Fibroblast of lung (primary cell): ENCODE data around the gene AGRN. TPM values are rescaled to one million over a fixed set of nuclear protein-coding genes. Genes with fewer than 3 reads are reported as not detected.

Experiments used
- DNase-seq, 2 donors: peaks; one replicate each; pipeline versions ENCODE4 v3.0.0 to v3.0.0-alpha.2; 2010; ENCODE audit warnings: low read depth in 2 of 2
- H2AFZ ChIP-seq: 2 replicates; pipeline ENCODE4 v1.5.1; 2012; ENCODE audit warnings: low read length, control low read depth, inconsistent platforms
- H3K27ac ChIP-seq: 2 replicates; pipeline ENCODE4 v1.5.1; 2011; ENCODE audit warnings: low read length, control low read depth; ENCODE audit not compliant: insufficient read depth
- H3K27me3 ChIP-seq: 2 replicates; pipeline ENCODE4 v1.5.1; 2011; ENCODE audit warnings: mild to moderate bottlenecking, low read length; ENCODE audit not compliant: control insufficient read depth, insufficient read depth
- H3K36me3 ChIP-seq: 2 replicates; pipeline ENCODE4 v1.5.1; 2011; ENCODE audit warnings: low read length; ENCODE audit not compliant: control insufficient read depth, insufficient read depth
- H3K4me1 ChIP-seq: 2 replicates; pipeline ENCODE4 v1.5.1; 2011; ENCODE audit warnings: low read length; ENCODE audit not compliant: control insufficient read depth, insufficient read depth; ENCODE audit errors: extremely low read depth
- H3K4me2 ChIP-seq: 2 replicates; pipeline ENCODE4 v1.5.1; 2011; ENCODE audit warnings: low read length, control low read depth; ENCODE audit not compliant: insufficient read depth; ENCODE audit errors: extremely low read depth
- H3K4me3 ChIP-seq, 4 experiments: fragments of 200-600 bp in 1 of 4; sonication (generic) in 1 of 4; replicated peaks in 1 of 4; 2 replicates each; pipeline ENCODE4 v1.5.1; 2011 to 2016; ENCODE audit warnings: low read length in 4 of 4, low read depth in 3 of 4, mild to moderate bottlenecking in 3 of 4, control low read depth in 2 of 4, inconsistent platforms in 1 of 4, mixed read lengths in 1 of 4; ENCODE audit not compliant: insufficient read depth in 1 of 4; ENCODE audit errors: control extremely low read depth in 1 of 4
- H3K79me2 ChIP-seq: 2 replicates; pipeline ENCODE4 v1.5.1; 2012; ENCODE audit warnings: mild to moderate bottlenecking, low read length, inconsistent platforms; ENCODE audit not compliant: control insufficient read depth, insufficient read depth
- H3K9ac ChIP-seq: 2 replicates; pipeline ENCODE4 v1.5.1; 2011; ENCODE audit warnings: mild to moderate bottlenecking, low read length, control low read depth; ENCODE audit not compliant: insufficient read depth
- H3K9me3 ChIP-seq: 2 replicates; pipeline ENCODE4 v1.5.1; 2012; ENCODE audit warnings: low read depth, low read length; ENCODE audit not compliant: control insufficient read depth, insufficient read depth
- H4K20me1 ChIP-seq: 2 replicates; pipeline ENCODE4 v1.5.1; 2011; ENCODE audit warnings: low read length; ENCODE audit not compliant: control insufficient read depth, insufficient read depth; ENCODE audit errors: extremely low read depth
- CTCF ChIP-seq, 2 donors: IDR thresholded peaks in 1 of 2; conservative IDR thresholded peaks in 1 of 2; 1 replicate in 1 of 2; 2 replicates in 1 of 2; pipeline ENCODE4 v1.5.1; 2011 to 2012; ENCODE audit warnings: low read length in 2 of 2, control low read depth in 1 of 2, inconsistent platforms in 1 of 2, low read depth in 1 of 2, mild to moderate bottlenecking in 1 of 2
- EZH2 ChIP-seq: IDR thresholded peaks from 2 replicates; pipeline ENCODE4 v1.5.1; 2012; ENCODE audit warnings: low read length, control low read depth, mild to moderate bottlenecking; ENCODE audit errors: missing control alignments
- polyA plus RNA-seq, 2 donors: library from polyadenylated mRNA; depleted of rRNA in 1 of 2; stranded (reverse) in 1 of 2; unstranded in 1 of 2; fragments of >200 nt; gene quantifications; 2 replicates each; pipeline ENCODE4 v1.2.1, GENCODE V29; 2011 to 2012; ENCODE audit warnings: missing spikeins in 1 of 2
- total RNA-seq: library from RNA; depleted of rRNA; stranded (reverse); fragments of >200 nt; gene quantifications from 2 replicates; pipeline ENCODE4 v1.2.1, GENCODE V29; 2014

The AGRN gene
- total and polyA plus RNA-seq, 2 donors (not counting 1 experiment from before 2014, with no cell fraction given) = 20.7 to 50.9 TPM

- Histone ChIP-seq H2AFZ (no peak overlapping the region), H3K4me2 (no peak overlapping the region), H3K27ac (no peak overlapping the region), H3K36me3 (no peaks in the 10 kb centered on the region), H3K4me1 (no peaks in the 10 kb centered on the region), H3K27me3 (no peaks in the 10 kb centered on the region), H3K9ac (no peak overlapping the region), H3K9me3 (no peaks in the 10 kb centered on the region), H3K79me2 (no peaks in the 10 kb centered on the region), H3K4me3 (no peak overlapping the region), H4K20me1 (no peaks in the 10 kb centered on the region)
- no peak for DNase-seq
- TF ChIP-seq EZH2 (no peak), CTCF (conservative IDR thresholded peaks at IDR 0.05 in 1 of 2, IDR thresholded peaks at IDR 0.05 in 1 of 2; ENCODE audit: low read depth in 1 of 2, low read length in 2 of 2) (no peak)
Measured at GRCh38 chr1:1098681-1099421, 78.9 kb downstream of the AGRN start.

GRCh38 chr1:1099506-1100183, 79.7 kb downstream of the AGRN start:
- Histone ChIP-seq H3K9ac (no peak overlapping the region), H2AFZ (no peak overlapping the region), H4K20me1 (no peaks in the 10 kb centered on the region), H3K4me3 (no peak overlapping the region), H3K36me3 (no peaks in the 10 kb centered on the region), H3K79me2 (no peaks in the 10 kb centered on the region), H3K4me1 (no peaks in the 10 kb centered on the region), H3K27ac (no peak overlapping the region), H3K9me3 (no peaks in the 10 kb centered on the region), H3K4me2 (no peak overlapping the region), H3K27me3 (no peaks in the 10 kb centered on the region)
- TF ChIP-seq CTCF (conservative IDR thresholded peaks at IDR 0.05 in 1 of 2, IDR thresholded peaks at IDR 0.05 in 1 of 2; ENCODE audit: low read depth in 1 of 2, low read length in 2 of 2) (no peak), EZH2 (no peak)
- DNase-seq = no peak

GRCh38 chr1:1100296-1100695, 80.4 kb downstream of the AGRN start:
- H3K4me3 ChIP-seq = no peak overlapping the region
- H3K79me2 ChIP-seq = no peaks in the 10 kb centered on the region
- no peak overlapping the region for H3K4me2 ChIP-seq
- no peaks in the 10 kb centered on the region for H3K9me3 ChIP-seq
- TF ChIP-seq EZH2 = no peak
- TF ChIP-seq CTCF (conservative IDR thresholded peaks at IDR 0.05 in 1 of 2, IDR thresholded peaks at IDR 0.05 in 1 of 2; ENCODE audit: low read depth in 1 of 2, low read length in 2 of 2) = no peak
- DNase-seq = no peak
- no peaks in the 10 kb centered on the region for H3K36me3 ChIP-seq
- H3K27ac ChIP-seq = no peak overlapping the region
- H3K27me3 ChIP-seq = no peaks in the 10 kb centered on the region
- no peaks in the 10 kb centered on the region for H4K20me1 ChIP-seq
- H3K4me1 ChIP-seq = no peaks in the 10 kb centered on the region
- no peak overlapping the region for H3K9ac ChIP-seq
- no peak overlapping the region for H2AFZ ChIP-seq
